CD4-positive, alpha-beta memory T cell (primary cell): ENCODE results near the gene NMU. TPM values are rescaled to one million over a fixed set of nuclear protein-coding genes. Genes with fewer than 3 reads are reported as not detected.

Source experiments
- CTCF ChIA-PET: fragments of 350-600 bp; sonication (Branson Sonifier 250); formaldehyde crosslinking; loops from one replicate; lab custom pipeline; 2021; ENCODE audit warnings: inconsistent platforms; ENCODE audit not compliant: partially characterized antibody; lab: Charles Lee
- POLR2A ChIA-PET: fragments of 350-600 bp; sonication (Branson Sonifier 250); formaldehyde crosslinking; loops from one replicate; lab custom pipeline; 2021; ENCODE audit not compliant: partially characterized antibody; lab: Charles Lee
- DNase-seq, 5 donors: peaks; one replicate each; pipeline versions ENCODE4 v3.0.0 to v3.0.0-alpha.2; 2020 to 2022; ENCODE audit warnings: mixed read lengths in 1 of 5
- H3K27ac ChIP-seq: one replicate; pipeline ENCODE4 v1.7.0; 2013; ENCODE audit warnings: low read depth, low read length
- H3K27me3 ChIP-seq: 2 replicates; pipeline ENCODE4 v1.7.0; 2013; ENCODE audit warnings: mild to moderate bottlenecking, low read length, moderate library complexity; ENCODE audit not compliant: insufficient read depth
- H3K36me3 ChIP-seq: 2 replicates; pipeline ENCODE4 v1.7.0; 2013; ENCODE audit warnings: mild to moderate bottlenecking, low read length, moderate library complexity; ENCODE audit not compliant: insufficient read depth
- H3K4me1 ChIP-seq: 2 replicates; pipeline ENCODE4 v1.7.0; 2013; ENCODE audit warnings: mild to moderate bottlenecking, low read length, moderate library complexity; ENCODE audit not compliant: insufficient read depth
- H3K4me3 ChIP-seq, 2 donors: one replicate each; pipeline ENCODE4 v1.7.0; 2013; ENCODE audit warnings: low read length in 2 of 2, mild to moderate bottlenecking in 1 of 2
- H3K9me3 ChIP-seq, 2 donors: one replicate each; pipeline ENCODE4 v1.7.0; 2013; ENCODE audit warnings: low read length in 2 of 2, control low read depth in 1 of 2; ENCODE audit not compliant: control insufficient read depth in 1 of 2
- H3K27ac Mint-ChIP-seq, 7 donors: one replicate each; pipeline ENCODE4 v1.8.0; 2020 to 2021; ENCODE audit warnings: mixed read lengths in 7 of 7, mild to moderate bottlenecking in 6 of 7, inconsistent platforms in 3 of 7, moderate library complexity in 3 of 7
- H3K27me3 Mint-ChIP-seq, 2 donors: one replicate each; pipeline ENCODE4 v1.8.0; 2020 to 2021; ENCODE audit warnings: mixed read lengths in 2 of 2
- H3K36me3 Mint-ChIP-seq, 2 donors: one replicate each; pipeline ENCODE4 v1.8.0; 2020 to 2021; ENCODE audit warnings: mixed read lengths in 2 of 2, inconsistent platforms in 1 of 2, mild to moderate bottlenecking in 1 of 2
- H3K4me1 Mint-ChIP-seq, 4 donors: one replicate each; pipeline ENCODE4 v1.8.0; 2020 to 2021; ENCODE audit warnings: mixed read lengths in 4 of 4, mild to moderate bottlenecking in 1 of 4
- H3K4me3 Mint-ChIP-seq, 8 donors: one replicate each; pipeline ENCODE4 v1.8.0; 2020 to 2021; ENCODE audit warnings: mixed read lengths in 8 of 8, mild to moderate bottlenecking in 7 of 8, moderate library complexity in 6 of 8, inconsistent platforms in 3 of 8
- H3K9me3 Mint-ChIP-seq, 8 donors: one replicate each; pipeline ENCODE4 v1.8.0; 2020 to 2021; ENCODE audit warnings: mixed read lengths in 8 of 8, mild to moderate bottlenecking in 5 of 8, inconsistent platforms in 3 of 8, moderate library complexity in 1 of 8
- intact Hi-C: fragments of 100-400 bp; cut with micrococcal nuclease; formaldehyde crosslinking; loops from one replicate; pipeline ENCODE4 v1.15.1; 2023
- polyA plus RNA-seq, 2 donors: library from polyadenylated mRNA; unstranded; fragments of 300-500 nt; fragmentation: Illumina TruSeq; gene quantifications; one replicate each; pipeline ENCODE4 v1.2.3, GENCODE V29; 2021
- total RNA-seq, 2 experiments: library from RNA; stranded (reverse); gene quantifications; one replicate each; pipeline ENCODE4 v1.2.3, GENCODE V29; 2021

Gene NMU
- total and polyA plus RNA-seq, 4 experiments from 2014 or later: 0.49 to 6.7 TPM; not detected in 2

GRCh38 chr4:55654131-55654530, 18.0 kb upstream of the NMU start:
- Mint-ChIP-seq H3K27me3 (peaks cover 9 to 14% of the 10 kb centered on the region in 2 donors), H3K4me3 (no peak overlapping the region), H3K36me3 (no peaks in the 10 kb centered on the region), H3K9me3 (no peaks in the 10 kb centered on the region), H3K4me1 (no peaks in the 10 kb centered on the region), H3K27ac (no peak overlapping the region)
- H3K9me3 ChIP-seq: no peaks in the 10 kb centered on the region
- CTCF ChIA-PET: no interaction called here
- no peaks in the 10 kb centered on the region for H3K4me1 ChIP-seq
- no peak overlapping the region for H3K27ac ChIP-seq
- POLR2A ChIA-PET: no interaction called here
- no peak for DNase-seq
- intact Hi-C loops: no loop called here
- H3K4me3 ChIP-seq: no peak overlapping the region
- H3K27me3 ChIP-seq: no peaks in the 10 kb centered on the region
- no peaks in the 10 kb centered on the region for H3K36me3 ChIP-seq

GRCh38 chr4:55650483-55650882, 14.4 kb upstream of the NMU start:
- H3K27ac ChIP-seq: no peak overlapping the region
- intact Hi-C loops: no loop called here
- H3K27me3 ChIP-seq: no peaks in the 10 kb centered on the region
- no peaks in the 10 kb centered on the region for H3K4me1 ChIP-seq
- ChIA-PET CTCF (no interaction called here), POLR2A (no interaction called here)
- Mint-ChIP-seq H3K27me3 (peaks cover 11 to 14% of the 10 kb centered on the region in 2 donors), H3K9me3 (no peaks in the 10 kb centered on the region), H3K27ac (no peak overlapping the region), H3K36me3 (no peaks in the 10 kb centered on the region), H3K4me3 (no peak overlapping the region), H3K4me1 (no peaks in the 10 kb centered on the region)
- H3K4me3 ChIP-seq: no peak overlapping the region
- no peaks in the 10 kb centered on the region for H3K9me3 ChIP-seq
- no peaks in the 10 kb centered on the region for H3K36me3 ChIP-seq
- no peak for DNase-seq

DNA sequence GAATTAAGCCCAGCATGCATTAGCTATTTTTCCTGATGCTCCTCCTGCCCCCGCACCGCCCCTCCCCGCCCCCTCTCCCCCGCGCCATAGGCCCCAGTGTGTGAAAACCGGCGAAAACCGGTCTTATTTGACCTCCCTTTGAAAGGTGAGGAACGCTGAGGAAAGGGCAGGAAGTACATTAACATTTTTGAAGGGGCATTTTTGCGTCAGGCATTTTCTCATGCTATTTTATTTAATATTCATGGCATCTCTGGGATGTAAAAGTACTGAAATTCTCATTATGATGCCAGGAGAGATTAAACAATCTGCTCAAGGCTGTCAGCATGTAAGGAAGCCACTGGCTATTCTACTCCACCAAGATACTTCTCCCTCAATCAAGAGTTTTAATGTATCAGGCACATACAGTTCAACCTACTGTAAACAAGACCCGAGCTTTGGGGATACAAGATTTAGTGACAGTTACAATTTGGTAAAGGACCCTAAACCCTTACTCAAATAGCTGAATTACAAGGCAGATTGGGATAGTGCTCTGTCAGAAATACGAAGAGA, 1.2 kb upstream of the NMU start:
- POLR2A ChIA-PET: no interaction called here
- no peak overlapping the region for H3K4me3 ChIP-seq
- H3K4me1 ChIP-seq: peaks cover 15% of the 10 kb centered on the region
- H3K9me3 ChIP-seq: no peaks in the 10 kb centered on the region
- Mint-ChIP-seq H3K9me3 (peaks cover 0 to 5% (median 0%) of the 10 kb centered on the region in 8 donors), H3K27ac (no peak overlapping the region), H3K27me3 (peaks cover 27 to 31% of the 10 kb centered on the region in 2 donors), H3K4me3 (no peak overlapping the region), H3K36me3 (no peaks in the 10 kb centered on the region), H3K4me1 (peaks cover 15 to 20% (median 17%) of the 10 kb centered on the region in 4 donors)
- intact Hi-C loops: no loop called here
- no peaks in the 10 kb centered on the region for H3K36me3 ChIP-seq
- H3K27me3 ChIP-seq: peaks cover 17% of the 10 kb centered on the region
- DNase-seq: no peak
- H3K27ac ChIP-seq: no peak overlapping the region
- CTCF ChIA-PET: no interaction called here

- Histone ChIP-seq H3K4me3 (no peak overlapping the region), H3K27ac (no peak overlapping the region), H3K36me3 (no peaks in the 10 kb centered on the region), H3K4me1 (peaks cover 15% of the 10 kb centered on the region), H3K27me3 (peaks cover 17% of the 10 kb centered on the region), H3K9me3 (no peaks in the 10 kb centered on the region)
- Mint-ChIP-seq H3K27me3 (peaks cover 32 to 35% of the 10 kb centered on the region in 2 donors), H3K36me3 (no peaks in the 10 kb centered on the region), H3K9me3 (peaks cover 0 to 5% (median 0%) of the 10 kb centered on the region in 8 donors), H3K27ac (no peak overlapping the region), H3K4me1 (peaks cover 15 to 20% (median 17%) of the 10 kb centered on the region in 4 donors), H3K4me3 (peak overlapping the region; percentile 70 to 87 (median 77))
- DNase-seq: no peak
- ChIA-PET POLR2A (no interaction called here), CTCF (no interaction called here)
- intact Hi-C loops: no loop called here
Observed at GRCh38 chr4:55636656-55636999, 530 bp upstream of the NMU start.

DNA sequence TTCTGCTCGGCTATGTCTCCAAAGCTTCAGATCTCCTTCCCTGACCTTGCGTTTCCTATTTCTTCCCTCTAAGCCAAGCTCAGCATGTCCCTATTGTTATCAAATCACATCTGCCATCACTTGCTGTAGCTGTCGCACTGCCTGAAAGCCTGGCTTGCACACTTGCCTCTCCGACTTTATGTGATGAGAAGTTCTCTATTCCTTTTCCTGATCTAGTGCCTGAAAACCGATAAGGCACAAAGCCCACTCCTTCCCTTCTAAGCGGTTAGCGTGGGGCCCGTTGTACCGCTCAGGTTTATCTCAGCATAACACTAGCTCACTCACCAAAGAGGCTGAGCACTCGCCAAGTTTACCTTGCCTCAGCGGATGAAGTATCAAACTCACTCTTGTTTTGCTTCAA, 816 bp downstream of the NMU start:
- H3K27me3 ChIP-seq: peaks cover 17% of the 10 kb centered on the region
- no peak for DNase-seq
- H3K4me1 Mint-ChIP-seq: peaks cover 15 to 20% (median 17%) of the 10 kb centered on the region in 4 donors
- CTCF ChIA-PET: no interaction called here
- intact Hi-C loops: no loop called here
- no peak overlapping the region for H3K27ac ChIP-seq
- no peaks in the 10 kb centered on the region for H3K9me3 ChIP-seq
- peaks cover 40 to 44% of the 10 kb centered on the region in 2 donors for H3K27me3 Mint-ChIP-seq
- no peak overlapping the region for H3K27ac Mint-ChIP-seq
- H3K4me1 ChIP-seq: peaks cover 15% of the 10 kb centered on the region
- peak overlapping the region; percentile 66 to 85 (median 76) for H3K4me3 Mint-ChIP-seq
- peak overlapping the region in 1 of 2 donors; percentile 19 for H3K4me3 ChIP-seq
- H3K9me3 Mint-ChIP-seq: peaks cover 0 to 9% (median 0%) of the 10 kb centered on the region in 8 donors
- H3K36me3 ChIP-seq: no peaks in the 10 kb centered on the region
- POLR2A ChIA-PET: no interaction called here
- H3K36me3 Mint-ChIP-seq: no peaks in the 10 kb centered on the region

DNA sequence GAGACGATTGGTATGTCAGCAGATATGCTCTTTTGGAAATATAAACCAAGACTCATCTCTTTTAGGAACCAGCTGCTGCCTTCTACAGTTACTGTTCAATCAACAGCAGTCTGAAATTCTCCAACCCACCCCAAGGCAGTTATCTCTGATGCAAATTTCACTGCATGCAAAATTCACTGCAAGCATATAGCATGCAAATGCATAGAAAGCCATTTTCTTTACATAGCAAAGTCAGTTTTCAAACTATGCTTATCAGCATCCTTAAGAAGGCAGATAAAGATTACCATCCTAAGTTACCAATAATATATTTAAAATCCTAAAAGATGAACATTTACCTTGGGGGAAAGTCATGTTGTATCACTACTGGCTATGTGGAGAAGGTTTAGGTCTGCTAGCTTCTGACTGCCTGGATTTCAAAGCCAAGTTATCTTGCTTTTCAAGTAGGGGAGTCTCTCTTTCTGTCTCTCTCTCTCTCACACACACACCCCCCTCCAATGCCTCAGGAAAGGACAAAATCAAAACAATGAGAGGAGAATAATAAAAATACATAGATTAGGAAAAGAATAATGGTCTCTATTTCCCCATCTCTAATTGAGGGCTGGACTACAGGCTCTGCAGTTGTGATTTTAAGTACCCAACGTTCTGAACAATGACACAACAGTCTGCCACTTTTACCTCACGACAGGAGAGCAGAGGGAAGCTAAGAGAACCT, 1.5 kb downstream of the NMU start:
- Mint-ChIP-seq H3K4me1 (peaks cover 15 to 20% (median 17%) of the 10 kb centered on the region in 4 donors), H3K27ac (no peak overlapping the region), H3K36me3 (no peaks in the 10 kb centered on the region), H3K9me3 (peaks cover 0 to 8% (median 0%) of the 10 kb centered on the region in 8 donors), H3K4me3 (peak overlapping the region in 4 of 8 donors; percentile 9 to 80 (median 72)), H3K27me3 (peaks cover 42 to 43% of the 10 kb centered on the region in 2 donors)
- ChIA-PET POLR2A (no interaction called here), CTCF (no interaction called here)
- H3K27me3 ChIP-seq: peaks cover 17% of the 10 kb centered on the region
- no peak overlapping the region for H3K27ac ChIP-seq
- H3K36me3 ChIP-seq: no peaks in the 10 kb centered on the region
- H3K4me1 ChIP-seq: peaks cover 15% of the 10 kb centered on the region
- H3K4me3 ChIP-seq: no peak overlapping the region
- H3K9me3 ChIP-seq: no peaks in the 10 kb centered on the region
- no peak for DNase-seq
- intact Hi-C loops: no loop called here

DNA sequence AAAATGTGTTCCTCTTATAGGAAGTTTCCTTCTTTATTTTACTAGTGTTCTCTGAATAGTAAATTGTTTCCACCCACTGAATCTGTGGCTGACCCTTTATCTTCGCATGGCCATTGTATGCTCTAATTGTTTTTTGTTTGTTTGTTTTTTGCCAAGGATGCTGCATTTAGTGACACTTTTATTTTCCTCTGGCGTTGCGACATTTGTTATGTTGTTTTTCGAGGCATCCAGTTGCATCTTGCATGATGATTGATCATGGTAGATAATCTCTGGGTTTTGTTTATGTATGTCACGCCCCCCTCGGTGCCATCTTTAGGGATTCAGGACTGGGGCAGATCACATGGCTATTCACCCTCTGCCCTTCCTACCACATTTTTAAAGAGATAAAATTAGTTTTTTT, 2.2 kb downstream of the NMU start:
- H3K9me3 Mint-ChIP-seq: peaks cover 0 to 8% (median 0%) of the 10 kb centered on the region in 8 donors
- H3K27me3 Mint-ChIP-seq: peaks cover 42 to 43% of the 10 kb centered on the region in 2 donors
- H3K4me1 Mint-ChIP-seq: peaks cover 15 to 20% (median 17%) of the 10 kb centered on the region in 4 donors
- no peak for DNase-seq
- no peaks in the 10 kb centered on the region for H3K9me3 ChIP-seq
- no peak overlapping the region for H3K4me3 Mint-ChIP-seq
- ChIA-PET CTCF (no interaction called here), POLR2A (no interaction called here)
- intact Hi-C loops: no loop called here
- no peak overlapping the region for H3K27ac Mint-ChIP-seq
- no peak overlapping the region for H3K27ac ChIP-seq
- no peaks in the 10 kb centered on the region for H3K36me3 ChIP-seq
- no peak overlapping the region for H3K4me3 ChIP-seq
- H3K27me3 ChIP-seq: peaks cover 17% of the 10 kb centered on the region
- H3K36me3 Mint-ChIP-seq: no peaks in the 10 kb centered on the region
- peaks cover 15% of the 10 kb centered on the region for H3K4me1 ChIP-seq
